Peyer's patch (tissue), 4 donors: ENCODE measurements around the gene DNAJC30. TPM values are rescaled to one million over a fixed set of nuclear protein-coding genes. Genes with fewer than 3 reads are reported as not detected.
A peak's percentile ranks its signal among the peaks of the same experiment; 100 is the strongest.

Experiments used
- DNase-seq, 3 donors: peaks; one replicate each; pipeline ENCODE4 v3.0.0-alpha.2; 2017 to 2019
- H3K27ac ChIP-seq, 4 donors: fragments of 200-600 bp; sonication (generic); one replicate each; pipeline ENCODE4 v1.5.1; 2016 to 2019
- H3K27me3 ChIP-seq, 2 donors: fragments of 200-600 bp; sonication (generic); one replicate each; pipeline ENCODE4 v1.5.1; 2019
- H3K36me3 ChIP-seq, 3 donors: fragments of 200-600 bp; sonication (generic); one replicate each; pipeline ENCODE4 v1.5.1; 2016 to 2019
- H3K4me1 ChIP-seq, 4 donors: fragments of 200-600 bp; sonication (generic); one replicate each; pipeline ENCODE4 v1.5.1; 2016 to 2019
- H3K4me3 ChIP-seq, 4 donors: fragments of 200-600 bp; sonication (generic); 1 replicate in 3 of 4; 2 replicates in 1 of 4; pipeline ENCODE4 v1.5.1; 2016 to 2019; ENCODE audit warnings: mild to moderate bottlenecking in 1 of 4
- H3K9me3 ChIP-seq, 4 donors: fragments of 200-600 bp; sonication (generic); one replicate each; pipeline ENCODE4 v1.5.1; 2016 to 2019; ENCODE audit warnings: mild to moderate bottlenecking in 1 of 4
- CTCF ChIP-seq, 6 experiments: fragments of 450-650 bp in 4 of 6; fragments of 200-600 bp in 2 of 6; sonication (generic) in 1 of 6; IDR thresholded peaks; one replicate each; pipeline ENCODE4 v1.5.1; 2017 to 2019; ENCODE audit warnings: antibody characterized with exemption in 6 of 6, mild to moderate bottlenecking in 3 of 6, moderate library complexity in 1 of 6
- POLR2A ChIP-seq, 2 donors: fragments of 450-650 bp; IDR thresholded peaks; one replicate each; pipeline ENCODE4 v1.5.1; 2017; ENCODE audit warnings: antibody characterized with exemption in 2 of 2, mild to moderate bottlenecking in 2 of 2, moderate library complexity in 2 of 2
- total RNA-seq, 4 donors: library from RNA; depleted of rRNA; stranded (reverse); fragments of >200 nt; gene quantifications; one replicate each; pipeline ENCODE4 v1.1.0, GENCODE V29; 2016

The DNAJC30 gene
- 1 to 10 TPM; 1.7 to 8.1 (median 5.6) TPM for total RNA-seq

GRCh38 chr7:73683056-73683787 is at the start of gene DNAJC30, which contains the start of gene BUD23:
TSS of gene DNAJC30 (minus strand) at chr7:73683453. CDS start at chr7:73683423, 30 bp downstream.
TSS of gene BUD23 (plus strand) at chr7:73683597. CDS start at chr7:73683626, 29 bp downstream.
- peaks cover 7 to 33% (median 11%) of the 10 kb centered on the region in 4 donors for H3K4me1 ChIP-seq
- peaks cover 0 to 18% (median 0%) of the 10 kb centered on the region in 3 donors for H3K36me3 ChIP-seq
- TF ChIP-seq CTCF (IDR thresholded peaks at IDR 0.05) = peak in 3 of 6 experiments; percentile 8 to 30 (median 21)
- TF ChIP-seq POLR2A (IDR thresholded peaks at IDR 0.05) = peak; percentile 62 to 72
- no peaks in the 10 kb centered on the region for H3K9me3 ChIP-seq
- H3K27me3 ChIP-seq = no peaks in the 10 kb centered on the region
- peak within 1 kb of the TSS; percentile 75 to 98 (median 96) for H3K4me3 ChIP-seq
- peak within 1 kb of the TSS; percentile 78 to 86 (median 83) for H3K27ac ChIP-seq
- DNase-seq = peak; percentile 97 to 99 (median 99)

DNA sequence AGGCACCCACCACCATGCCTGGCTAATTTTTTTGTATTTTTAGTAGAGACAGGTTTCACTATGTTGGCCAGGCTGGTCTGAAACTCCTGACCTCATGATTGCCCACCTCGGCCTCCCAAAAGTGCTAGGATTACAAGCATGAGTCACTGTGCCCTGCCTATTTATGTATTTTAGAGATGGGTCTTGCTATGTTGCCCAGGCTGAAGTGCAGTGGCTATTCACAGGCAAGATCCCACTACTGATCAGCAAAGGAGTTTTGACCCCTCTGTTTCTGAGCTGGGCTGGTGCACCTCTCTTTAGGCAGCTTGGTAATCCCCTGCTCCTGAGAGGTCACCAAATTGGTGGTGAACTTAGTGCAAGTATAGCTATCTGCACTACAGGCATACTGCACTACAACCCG is 49.1 kb upstream of the DNAJC30 start:
- Histone ChIP-seq H3K4me3 (no peak overlapping the region), H3K9me3 (no peaks in the 10 kb centered on the region), H3K4me1 (peaks cover 0 to 10% (median under 1%) of the 10 kb centered on the region in 4 donors), H3K27me3 (no peaks in the 10 kb centered on the region), H3K36me3 (peaks cover 0 to 20% (median 0%) of the 10 kb centered on the region in 3 donors), H3K27ac (no peak overlapping the region)
- no peak for DNase-seq
- no peak for TF ChIP-seq POLR2A (IDR thresholded peaks at IDR 0.05)
- no peak for TF ChIP-seq CTCF (IDR thresholded peaks at IDR 0.05)

- TF ChIP-seq CTCF (IDR thresholded peaks at IDR 0.05) (no peak), POLR2A (IDR thresholded peaks at IDR 0.05) (no peak)
- no peak overlapping the region for H3K4me3 ChIP-seq
- DNase-seq = no peak
Measured at GRCh38 chr7:73730485-73730884, 47.2 kb upstream of the DNAJC30 start.

DNA sequence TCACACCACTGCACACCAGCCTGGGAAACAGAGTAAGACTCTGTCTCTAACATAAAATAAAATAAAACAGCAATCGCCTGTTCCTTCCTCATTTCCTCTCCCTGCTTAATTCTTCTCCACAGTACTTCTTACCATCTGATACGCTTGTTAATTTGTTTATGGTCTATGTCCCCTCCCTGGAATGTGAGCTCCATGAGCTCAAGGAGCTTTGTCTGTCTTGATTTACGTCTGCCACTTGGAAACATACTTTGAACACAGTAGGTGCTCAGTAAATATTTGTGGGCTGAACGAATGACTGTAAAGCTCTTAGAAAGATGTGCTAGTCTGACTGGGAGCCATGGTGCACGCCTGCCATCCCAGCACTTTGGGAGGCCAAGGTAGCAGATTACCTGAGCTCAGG is 45.3 kb upstream of the DNAJC30 start:
- no peak overlapping the region for H3K4me3 ChIP-seq
- H3K27ac ChIP-seq = no peak overlapping the region
- no peaks in the 10 kb centered on the region for H3K36me3 ChIP-seq
- H3K4me1 ChIP-seq = no peaks in the 10 kb centered on the region
- H3K27me3 ChIP-seq = no peaks in the 10 kb centered on the region
- no peaks in the 10 kb centered on the region for H3K9me3 ChIP-seq
- TF ChIP-seq POLR2A (IDR thresholded peaks at IDR 0.05) (no peak), CTCF (IDR thresholded peaks at IDR 0.05) (no peak)
- DNase-seq = no peak

More at GRCh38 chr7:73730485-73730884, 47.2 kb upstream of the DNAJC30 start:
- H3K27me3 ChIP-seq = no peaks in the 10 kb centered on the region
- H3K36me3 ChIP-seq = peaks cover 0 to 2% (median 0%) of the 10 kb centered on the region in 3 donors
- no peak overlapping the region for H3K27ac ChIP-seq
- no peaks in the 10 kb centered on the region for H3K4me1 ChIP-seq
- H3K9me3 ChIP-seq = no peaks in the 10 kb centered on the region

DNA sequence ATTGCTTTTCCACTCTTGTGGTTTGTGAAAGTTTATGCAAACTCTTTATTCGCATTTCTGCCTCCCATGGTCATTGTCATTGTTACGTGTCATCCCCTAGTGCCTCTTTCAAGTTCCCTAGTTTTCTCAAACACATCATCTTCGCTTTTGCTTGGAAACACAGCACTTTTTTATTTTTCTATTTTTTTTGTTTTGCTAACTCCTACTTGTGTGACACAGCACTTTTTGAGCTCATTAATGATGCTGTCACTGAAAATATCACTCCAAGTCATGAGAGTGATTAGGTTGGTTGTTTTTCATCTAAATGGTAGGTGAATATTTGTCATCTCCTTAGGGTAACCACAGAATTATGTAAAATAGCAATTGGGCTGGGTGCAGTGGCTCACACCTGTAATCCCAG is 44.7 kb upstream of the DNAJC30 start:
- H3K4me1 ChIP-seq = no peaks in the 10 kb centered on the region
- no peaks in the 10 kb centered on the region for H3K36me3 ChIP-seq
- H3K27me3 ChIP-seq = no peaks in the 10 kb centered on the region
- H3K4me3 ChIP-seq = no peak overlapping the region
- no peaks in the 10 kb centered on the region for H3K9me3 ChIP-seq
- no peak for DNase-seq
- no peak overlapping the region for H3K27ac ChIP-seq
- no peak for TF ChIP-seq CTCF (IDR thresholded peaks at IDR 0.05)
- no peak for TF ChIP-seq POLR2A (IDR thresholded peaks at IDR 0.05)
